ENCODE measurements around the gene CPNE7.

GRCh38 chr16:89623511-89624261 lies 48.1 kb downstream of the CPNE7 start:
- TF ChIP-seq ZNF274 (IDR thresholded peaks at IDR 0.05; ENCODE audit: low read depth, low read length), result no peak
- TF ChIP-seq YY1 (IDR thresholded peaks at IDR 0.05; ENCODE audit: insufficient read depth, insufficient read length), result no peak
- TF ChIP-seq SUZ12 (IDR thresholded peaks at IDR 0.05; ENCODE audit: extremely low read depth, insufficient read depth, insufficient read length), result no peak
